Esophagus squamous epithelium (tissue), 5 donors: ENCODE measurements around the gene ADPRHL1. TPM values are rescaled to one million over a fixed set of nuclear protein-coding genes. Genes with fewer than 3 reads are reported as not detected.

Source experiments
- DNase-seq: peaks from one replicate; lab custom pipeline; 2025; lab: John Stamatoyannopoulos, UW
- H3K27ac ChIP-seq, 4 donors: fragments of 200-600 bp; sonication (generic); one replicate each; pipeline ENCODE4 v1.5.1; 2016 to 2019; ENCODE audit warnings: mild to moderate bottlenecking in 1 of 4
- H3K27me3 ChIP-seq, 4 donors: fragments of 200-600 bp; sonication (generic); 1 replicate in 3 of 4; 2 replicates in 1 of 4; pipeline versions ENCODE4 v1.5.1 to v1.6.0; 2017 to 2021; ENCODE audit warnings: antibody characterized with exemption in 1 of 4
- H3K36me3 ChIP-seq, 3 donors: fragments of 200-600 bp; sonication (generic); one replicate each; pipeline ENCODE4 v1.5.1; 2016 to 2019
- H3K4me1 ChIP-seq, 3 donors: fragments of 200-600 bp; sonication (generic); one replicate each; pipeline ENCODE4 v1.5.1; 2017 to 2019
- H3K4me3 ChIP-seq, 4 donors: fragments of 200-600 bp; sonication (generic); 1 replicate in 3 of 4; 2 replicates in 1 of 4; pipeline ENCODE4 v1.5.1; 2016 to 2019; ENCODE audit warnings: mild to moderate bottlenecking in 2 of 4, moderate library complexity in 1 of 4
- H3K9me3 ChIP-seq, 3 donors: fragments of 200-600 bp; sonication (generic); one replicate each; pipeline ENCODE4 v1.5.1; 2016 to 2019
- POLR2A ChIP-seq, 4 donors: fragments of 450-650 bp; IDR thresholded peaks; one replicate each; pipeline ENCODE4 v1.6.1; 2017; ENCODE audit warnings: antibody characterized with exemption in 4 of 4, mild to moderate bottlenecking in 4 of 4, moderate library complexity in 3 of 4
- WGBS, 2 donors: methylation state at CpG; one replicate each; pipeline ENCODE4 v1.1.5; 2018; 5-methylcytosine and 5-hydroxymethylcytosine counted together
- intact Hi-C: fragments of 100-400 bp; cut with DNase I; formaldehyde crosslinking; loops from one replicate; pipeline ENCODE4 v1.15.0; 2022
- total RNA-seq, 4 donors: library from RNA; depleted of rRNA; stranded (reverse); fragments of >200 nt; gene quantifications; one replicate each; pipeline ENCODE4 v1.1.0, GENCODE V29; 2016
- TF ChIP-seq, protein P1 (sequence below), 6 experiments: fragments of 450-650 bp in 4 of 6; fragments of 200-600 bp in 2 of 6; sonication (generic) in 2 of 6; IDR thresholded peaks; one replicate each; pipeline ENCODE4 v1.5.1; 2016 to 2019; ENCODE audit warnings: antibody characterized with exemption in 6 of 6, mild to moderate bottlenecking in 4 of 6, moderate library complexity in 4 of 6
- donor health status: DM: yes; HTN: yes; CAD: no.

ADPRHL1 gene
- total RNA-seq, 4 donors from 2014 or later: 0.31 to 3.5 (median 2.2) TPM

DNA sequence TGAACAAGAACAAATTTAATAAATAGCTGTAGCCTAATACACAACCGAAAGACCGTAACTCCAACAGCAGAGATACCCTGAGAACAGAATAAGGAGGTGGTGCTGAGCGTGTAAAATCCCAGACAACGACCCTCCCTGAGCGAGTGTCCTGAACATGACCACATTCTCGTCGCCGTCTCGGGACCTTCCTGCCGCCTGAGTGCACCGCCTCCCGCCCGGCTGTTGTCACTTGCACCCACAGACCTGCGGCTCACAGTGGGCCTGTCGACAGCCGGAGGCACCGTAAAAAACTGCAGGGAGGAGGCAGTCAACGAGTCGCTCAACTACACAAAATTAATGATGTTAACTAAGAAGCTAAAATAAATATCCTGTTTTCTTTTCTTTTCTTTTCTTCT, 53.5 kb downstream of the ADPRHL1 start:
- Histone ChIP-seq H3K36me3 (no peaks in the 10 kb centered on the region), H3K27me3 (peaks cover 0 to 44% (median 0%) of the 10 kb centered on the region in 4 donors), H3K9me3 (no peaks in the 10 kb centered on the region), H3K27ac (no peak overlapping the region), H3K4me1 (no peaks in the 10 kb centered on the region), H3K4me3 (no peak overlapping the region)
- TF ChIP-seq POLR2A (IDR thresholded peaks at IDR 0.05): no peak
- TF ChIP-seq, protein P1, sequence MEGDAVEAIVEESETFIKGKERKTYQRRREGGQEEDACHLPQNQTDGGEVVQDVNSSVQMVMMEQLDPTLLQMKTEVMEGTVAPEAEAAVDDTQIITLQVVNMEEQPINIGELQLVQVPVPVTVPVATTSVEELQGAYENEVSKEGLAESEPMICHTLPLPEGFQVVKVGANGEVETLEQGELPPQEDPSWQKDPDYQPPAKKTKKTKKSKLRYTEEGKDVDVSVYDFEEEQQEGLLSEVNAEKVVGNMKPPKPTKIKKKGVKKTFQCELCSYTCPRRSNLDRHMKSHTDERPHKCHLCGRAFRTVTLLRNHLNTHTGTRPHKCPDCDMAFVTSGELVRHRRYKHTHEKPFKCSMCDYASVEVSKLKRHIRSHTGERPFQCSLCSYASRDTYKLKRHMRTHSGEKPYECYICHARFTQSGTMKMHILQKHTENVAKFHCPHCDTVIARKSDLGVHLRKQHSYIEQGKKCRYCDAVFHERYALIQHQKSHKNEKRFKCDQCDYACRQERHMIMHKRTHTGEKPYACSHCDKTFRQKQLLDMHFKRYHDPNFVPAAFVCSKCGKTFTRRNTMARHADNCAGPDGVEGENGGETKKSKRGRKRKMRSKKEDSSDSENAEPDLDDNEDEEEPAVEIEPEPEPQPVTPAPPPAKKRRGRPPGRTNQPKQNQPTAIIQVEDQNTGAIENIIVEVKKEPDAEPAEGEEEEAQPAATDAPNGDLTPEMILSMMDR (IDR thresholded peaks at IDR 0.05): no peak
- WGBS, 2 donors: 80 to 83% methylated on average over 19 of the region's 19 CpGs
- no peak for DNase-seq
- intact Hi-C loops: loop anchor here (10.0 kb wide), 1 partner anchor 125 kb away; no protein-coding TSS in a partner anchor

DNA sequence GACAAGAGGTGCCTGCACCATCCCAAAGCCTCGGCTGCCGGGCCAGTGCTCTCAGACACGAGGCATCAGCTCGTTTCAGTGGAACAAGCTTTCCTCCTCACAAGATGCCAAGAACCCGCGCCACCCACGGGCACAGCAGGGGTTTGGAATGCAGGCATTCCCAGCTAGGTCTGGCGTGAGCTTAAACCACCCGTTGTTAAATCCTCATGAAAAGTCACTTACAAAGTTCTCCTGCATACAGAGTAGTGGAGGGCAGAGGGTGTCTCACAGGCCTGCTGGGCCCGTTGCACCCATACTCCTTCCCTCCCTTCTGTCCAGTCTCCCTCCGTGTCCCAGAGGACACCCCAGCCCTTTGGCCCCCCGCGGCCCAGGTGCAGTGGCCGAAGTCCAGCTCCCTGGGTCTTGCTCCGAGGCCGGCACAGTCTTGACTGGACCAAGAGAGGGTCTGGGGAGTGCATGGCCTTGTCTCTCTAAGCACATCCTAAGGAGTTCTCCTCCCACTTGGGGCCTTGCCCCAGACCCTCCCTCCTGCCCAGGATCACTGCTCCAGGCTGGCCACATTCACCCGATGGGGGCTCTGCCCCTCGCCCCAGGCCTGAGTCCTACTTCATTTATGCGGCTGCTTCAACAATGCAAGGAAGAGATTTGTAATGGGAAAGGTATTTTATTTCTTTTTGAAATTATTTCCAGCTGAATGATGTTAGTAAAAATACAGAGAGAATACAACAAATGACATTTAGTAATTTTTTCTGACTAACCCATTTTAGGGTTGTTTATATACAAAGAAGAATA, 54.1 kb downstream of the ADPRHL1 start:
- Histone ChIP-seq H3K36me3 (no peaks in the 10 kb centered on the region), H3K4me1 (peaks cover 1 to 5% (median 3%) of the 10 kb centered on the region in 3 donors), H3K27me3 (peaks cover 0 to 43% (median 0%) of the 10 kb centered on the region in 4 donors), H3K27ac (no peak overlapping the region), H3K9me3 (no peaks in the 10 kb centered on the region), H3K4me3 (no peak overlapping the region)
- TF ChIP-seq POLR2A (IDR thresholded peaks at IDR 0.05): no peak
- TF ChIP-seq, protein P1 (IDR thresholded peaks at IDR 0.05): no peak
- 63 to 78% methylated on average over 13 to 15 of the region's 19 CpGs for WGBS, 2 donors
- intact Hi-C loops: loop anchor here (10.0 kb wide), 1 partner anchor 124 kb away; no protein-coding TSS in a partner anchor
- no peak for DNase-seq

DNA sequence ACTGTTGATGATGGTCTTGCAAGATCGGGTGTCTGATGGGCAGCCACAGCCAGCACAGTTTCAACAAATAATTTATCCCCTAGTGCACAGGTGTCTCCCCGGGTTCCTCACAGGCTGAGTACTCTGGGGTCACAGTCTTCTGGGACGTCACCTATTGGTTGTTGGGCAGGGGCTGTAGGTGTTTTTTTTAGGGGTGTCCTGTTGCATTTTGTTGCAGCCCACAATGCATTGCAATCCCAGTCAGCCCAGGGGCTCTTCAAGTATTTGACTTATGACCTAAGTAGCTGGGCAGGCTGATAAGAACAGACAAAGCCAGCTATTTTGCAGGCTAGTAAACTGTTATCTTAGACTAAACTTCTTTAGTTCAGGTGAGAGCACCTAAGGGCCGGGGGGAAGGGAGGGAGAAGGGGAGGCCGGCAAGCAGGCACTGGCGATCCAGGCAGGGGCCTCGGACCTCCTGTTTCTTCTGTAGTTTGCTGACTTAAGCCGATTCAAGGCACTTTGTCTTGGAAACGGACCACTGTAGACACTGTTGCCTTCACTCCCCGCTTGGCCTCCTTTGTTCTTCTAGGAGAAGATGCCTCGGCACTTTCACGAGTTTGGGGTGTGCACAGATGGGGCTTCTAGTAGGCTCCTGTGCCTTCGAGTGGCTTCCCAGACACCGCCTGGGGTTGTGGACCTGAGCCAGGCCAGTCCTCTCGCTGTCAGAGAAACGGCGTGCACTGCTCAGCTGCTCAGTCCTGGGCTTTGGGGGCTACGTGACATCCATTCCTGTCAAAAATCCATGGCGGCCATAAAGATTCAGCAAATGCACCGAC, 55.5 kb downstream of the ADPRHL1 start:
- no peak overlapping the region for H3K4me3 ChIP-seq
- WGBS, 2 donors: 44 to 76% methylated on average over 14 to 15 of the region's 20 CpGs
- no peak overlapping the region for H3K27ac ChIP-seq
- H3K27me3 ChIP-seq: peaks cover 0 to 33% (median 0%) of the 10 kb centered on the region in 4 donors
- no peak for DNase-seq
- no peaks in the 10 kb centered on the region for H3K36me3 ChIP-seq
- peaks cover 4 to 17% (median 10%) of the 10 kb centered on the region in 3 donors for H3K4me1 ChIP-seq
- intact Hi-C loops: loop anchor here (10.0 kb wide), 1 partner anchor 123 kb away; no protein-coding TSS in a partner anchor
- no peaks in the 10 kb centered on the region for H3K9me3 ChIP-seq
- TF ChIP-seq, protein P1 (IDR thresholded peaks at IDR 0.05): no peak
- TF ChIP-seq POLR2A (IDR thresholded peaks at IDR 0.05): no peak

DNA sequence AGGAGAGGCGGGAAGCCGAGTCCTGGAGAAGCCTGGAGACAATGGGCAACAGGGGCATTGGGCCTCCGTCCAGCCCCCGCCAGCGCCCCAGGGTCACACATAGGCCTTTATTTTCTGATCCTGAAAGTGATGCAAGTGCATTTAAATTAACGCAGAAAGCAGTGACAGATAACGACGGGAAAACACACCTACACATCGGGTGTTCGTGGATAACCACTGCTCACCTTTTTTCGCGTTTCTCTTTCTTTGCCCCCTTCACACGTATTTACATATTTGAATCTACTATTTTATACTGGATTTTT, 59.0 kb downstream of the ADPRHL1 start:
- intact Hi-C loops: loop anchor here (10.0 kb wide), 1 partner anchor 119 kb away; no protein-coding TSS in a partner anchor
- no peak overlapping the region for H3K27ac ChIP-seq
- peak overlapping the region in 3 of 4 donors; percentile 52 to 90 (median 62) for H3K4me3 ChIP-seq

More for the DNA sequence above, 59.0 kb downstream of the ADPRHL1 start:
- no peak for DNase-seq
- no peak for TF ChIP-seq POLR2A (IDR thresholded peaks at IDR 0.05)
- TF ChIP-seq, protein P1 (IDR thresholded peaks at IDR 0.05): no peak
- Histone ChIP-seq H3K9me3 (no peaks in the 10 kb centered on the region), H3K4me1 (peaks cover 4 to 17% (median 10%) of the 10 kb centered on the region in 3 donors), H3K36me3 (no peaks in the 10 kb centered on the region), H3K27me3 (peaks cover 0 to 10% (median 0%) of the 10 kb centered on the region in 4 donors)
- WGBS, 2 donors: 36 to 48% methylated on average over 8 to 13 of the region's 13 CpGs
